Central memory CD8-positive, alpha-beta T cell (primary cell): Measurements from ENCODE around the gene SRC.
A peak's percentile ranks its signal among the peaks of the same experiment; 100 is the strongest.

ENCODE experiments used
- ATAC-seq: fragments of 150-1000 bp; cut with Tn5 transposase; replicated peaks from 2 replicates; pipeline ENCODE4 v1.10.0; 2022; ENCODE audit warnings: mild to moderate bottlenecking, moderate FRiP score, moderate number of reproducible peaks; ENCODE audit not compliant: poor library complexity, severe bottlenecking; ENCODE audit errors: extremely low read depth
- DNase-seq, 2 donors: peaks; one replicate each; pipeline ENCODE4 v3.0.0; 2021; ENCODE audit warnings: low spot score in 2 of 2
- H3K27ac Mint-ChIP-seq: one replicate; pipeline ENCODE4 v1.8.0; 2022; ENCODE audit warnings: low read depth, mild to moderate bottlenecking, moderate library complexity, mixed read lengths
- H3K27me3 Mint-ChIP-seq: one replicate; pipeline ENCODE4 v1.8.0; 2022; ENCODE audit warnings: mixed read lengths
- H3K36me3 Mint-ChIP-seq: one replicate; pipeline ENCODE4 v1.8.0; 2022; ENCODE audit warnings: mild to moderate bottlenecking, moderate library complexity, mixed read lengths; ENCODE audit not compliant: insufficient read depth
- H3K4me1 Mint-ChIP-seq: one replicate; pipeline ENCODE4 v1.8.0; 2022; ENCODE audit warnings: mixed read lengths
- H3K4me3 Mint-ChIP-seq: one replicate; pipeline ENCODE4 v1.8.0; 2022; ENCODE audit warnings: mild to moderate bottlenecking, moderate library complexity, mixed read lengths
- H3K9me3 Mint-ChIP-seq: one replicate; pipeline ENCODE4 v1.8.0; 2022; ENCODE audit warnings: mixed read lengths

Gene SRC

GRCh38 chr20:37308086-37309050 is 37.6 kb upstream of the SRC start:
- Mint-ChIP-seq H3K4me3 (no peak overlapping the region), H3K36me3 (peaks cover 10% of the 10 kb centered on the region)
- ATAC-seq, result no peak

DNA sequence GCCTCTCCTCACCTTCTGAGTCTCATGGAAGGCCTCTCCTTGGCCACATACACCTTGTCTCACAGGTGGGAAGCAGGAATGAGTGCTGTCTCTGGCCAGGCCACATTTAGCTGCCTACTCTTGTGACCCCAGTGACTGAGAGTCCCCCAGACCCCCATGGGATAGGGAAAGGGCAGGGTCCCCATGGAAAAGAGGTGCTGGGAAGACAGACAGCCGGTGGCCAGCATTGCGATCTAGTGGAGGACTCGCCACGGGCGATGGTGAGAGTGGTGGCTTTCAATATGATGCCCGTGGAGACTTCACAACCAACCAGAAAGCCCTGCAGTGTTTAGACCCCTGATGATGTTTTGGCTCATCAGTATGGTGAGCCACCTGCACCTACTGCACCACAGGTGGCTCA is 36.6 kb upstream of the SRC start:
- Mint-ChIP-seq H3K27ac (no peak overlapping the region), H3K4me3 (no peak overlapping the region)
- no peak for ATAC-seq

More at GRCh38 chr20:37308086-37309050, 37.6 kb upstream of the SRC start:
- H3K27me3 Mint-ChIP-seq, result no peaks in the 10 kb centered on the region
- peak overlapping the region; percentile 57 for H3K27ac Mint-ChIP-seq
- no peaks in the 10 kb centered on the region for H3K9me3 Mint-ChIP-seq
- no peak for DNase-seq
- peaks cover 25% of the 10 kb centered on the region for H3K4me1 Mint-ChIP-seq

DNA sequence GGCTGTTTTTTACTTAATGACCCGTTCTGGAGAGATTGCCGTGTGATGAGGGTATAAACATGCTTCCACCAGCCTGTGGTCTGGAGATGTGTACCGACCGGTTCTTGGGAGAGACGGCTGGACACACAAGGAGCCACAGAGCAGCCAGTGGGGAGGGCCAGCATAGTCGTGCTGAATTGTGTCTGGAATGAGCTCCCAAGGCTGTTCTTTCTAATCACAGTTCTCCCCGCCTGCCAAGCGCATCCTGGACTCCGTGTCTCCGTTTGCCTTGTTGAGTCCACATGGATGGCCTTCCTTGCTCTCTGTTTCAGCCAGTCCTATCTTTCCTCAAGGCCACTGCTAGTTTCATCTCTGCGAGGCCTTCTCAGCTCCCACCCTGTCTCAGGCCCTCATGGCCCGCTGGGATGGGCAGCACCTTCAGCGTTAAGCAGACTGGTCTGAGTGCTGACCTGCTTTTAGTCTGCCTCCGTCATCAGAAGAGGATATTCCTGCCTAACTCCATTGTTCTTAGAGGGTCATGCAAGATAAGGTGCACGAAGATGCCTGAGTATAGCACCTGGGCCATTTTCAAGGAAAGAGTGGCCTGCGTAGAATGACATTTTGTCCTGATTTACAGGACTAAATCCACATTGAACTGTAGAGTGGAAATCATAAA is 35.9 kb upstream of the SRC start:
- DNase-seq, result no peak
- Mint-ChIP-seq H3K4me1 (peaks cover 28% of the 10 kb centered on the region), H3K4me3 (no peak overlapping the region), H3K27me3 (no peaks in the 10 kb centered on the region), H3K27ac (no peak overlapping the region), H3K36me3 (peaks cover 12% of the 10 kb centered on the region), H3K9me3 (no peaks in the 10 kb centered on the region)
- no peak for ATAC-seq

More for the DNA sequence above, 36.6 kb upstream of the SRC start:
- Mint-ChIP-seq H3K4me1 (peaks cover 33% of the 10 kb centered on the region), H3K36me3 (peaks cover 9% of the 10 kb centered on the region), H3K27me3 (no peaks in the 10 kb centered on the region), H3K9me3 (no peaks in the 10 kb centered on the region)
- no peak for DNase-seq

DNA sequence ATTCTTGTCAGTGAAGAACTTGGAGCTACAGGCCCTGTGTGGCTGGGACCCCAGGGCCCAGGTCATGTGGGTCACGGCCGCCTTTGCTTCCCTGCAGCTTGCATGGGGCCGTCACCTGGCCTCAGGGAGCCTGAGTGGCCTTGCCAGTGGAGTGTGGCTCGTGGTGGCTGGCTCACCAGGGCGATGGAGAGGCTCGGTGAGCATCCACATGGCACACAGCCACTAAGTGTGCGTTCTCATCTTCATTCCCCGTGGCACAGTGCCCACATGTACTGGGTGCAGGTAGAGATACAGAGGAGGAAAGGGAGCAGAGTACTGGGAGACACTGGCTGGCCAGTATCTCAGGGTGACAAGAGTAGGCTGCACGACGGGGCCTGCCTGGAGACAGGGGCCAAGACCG is 35.0 kb upstream of the SRC start:
- no peak for ATAC-seq
- no peak for DNase-seq
- Mint-ChIP-seq H3K9me3 (no peaks in the 10 kb centered on the region), H3K4me3 (no peak overlapping the region), H3K36me3 (peaks cover 9% of the 10 kb centered on the region), H3K4me1 (peaks cover 36% of the 10 kb centered on the region), H3K27me3 (no peaks in the 10 kb centered on the region), H3K27ac (peak overlapping the region; percentile 44)

DNA sequence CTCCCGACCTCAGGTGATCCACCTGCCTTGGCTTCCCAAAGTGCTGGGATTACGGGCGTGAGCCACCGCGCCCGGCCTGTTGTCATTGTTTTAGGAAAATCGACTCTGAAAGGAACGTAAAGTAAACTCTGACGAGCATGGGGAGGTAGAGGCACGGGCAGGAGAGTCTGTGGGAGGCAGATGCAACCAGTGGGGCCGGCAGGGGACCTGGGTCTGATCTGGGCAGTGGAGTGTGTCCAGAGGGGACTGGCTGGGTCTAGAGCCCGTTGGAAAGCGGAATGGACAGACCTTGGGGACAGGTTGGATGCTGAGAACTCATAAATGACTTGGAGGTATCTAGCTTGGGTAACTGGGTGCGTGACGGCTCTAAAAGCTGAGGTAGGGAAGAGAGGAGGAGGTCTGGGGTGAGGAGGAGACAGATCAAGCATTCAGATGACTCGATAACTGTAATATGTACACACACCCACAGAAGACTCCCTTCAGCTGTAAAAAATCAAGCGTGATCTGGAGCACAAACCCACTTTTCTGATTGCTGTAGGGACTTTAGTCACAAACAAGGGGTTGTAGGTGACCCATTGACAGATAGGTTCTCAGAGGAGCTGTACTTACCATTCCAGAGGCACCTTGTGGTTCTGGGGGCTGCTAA is 34.1 kb upstream of the SRC start:
- H3K27me3 Mint-ChIP-seq, result no peaks in the 10 kb centered on the region
- H3K27ac Mint-ChIP-seq, result no peak overlapping the region
- ATAC-seq (no peak), DNase-seq (no peak)
- H3K4me1 Mint-ChIP-seq, result peaks cover 45% of the 10 kb centered on the region
- no peak overlapping the region for H3K4me3 Mint-ChIP-seq
- H3K36me3 Mint-ChIP-seq, result peaks cover 11% of the 10 kb centered on the region
- no peaks in the 10 kb centered on the region for H3K9me3 Mint-ChIP-seq

DNA sequence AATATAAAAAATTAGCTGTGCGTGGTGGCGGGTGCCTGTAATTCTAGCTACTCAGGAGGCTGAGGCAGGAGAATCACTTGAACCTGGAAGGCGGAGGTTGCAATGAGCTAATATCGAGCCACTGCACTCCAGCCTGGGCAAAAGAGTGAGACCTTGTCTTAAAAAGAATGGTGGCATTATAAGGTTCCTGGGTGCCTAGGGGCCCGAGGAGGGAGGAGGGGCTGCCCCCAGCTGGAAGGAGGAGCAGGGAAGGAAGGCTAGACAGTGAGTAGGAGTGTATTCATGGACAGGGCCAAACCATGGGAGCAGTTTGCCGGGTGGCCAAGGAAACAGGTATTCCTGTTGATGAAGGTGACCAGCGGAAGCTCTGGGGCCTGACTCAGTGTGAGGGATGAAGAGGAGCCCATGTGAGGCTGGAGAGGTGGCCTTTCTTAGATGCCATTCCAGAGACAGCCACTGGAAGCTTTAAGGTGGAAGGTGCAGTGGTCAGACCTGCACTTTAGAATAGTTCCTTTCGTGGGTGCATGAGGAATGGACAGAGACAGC is 32.3 kb upstream of the SRC start:
- ATAC-seq (no peak), DNase-seq (no peak)
- Mint-ChIP-seq H3K36me3 (peaks cover 17% of the 10 kb centered on the region), H3K9me3 (no peaks in the 10 kb centered on the region), H3K27me3 (no peaks in the 10 kb centered on the region), H3K4me1 (peaks cover 47% of the 10 kb centered on the region), H3K27ac (peak overlapping the region; percentile 85), H3K4me3 (no peak overlapping the region)

DNA sequence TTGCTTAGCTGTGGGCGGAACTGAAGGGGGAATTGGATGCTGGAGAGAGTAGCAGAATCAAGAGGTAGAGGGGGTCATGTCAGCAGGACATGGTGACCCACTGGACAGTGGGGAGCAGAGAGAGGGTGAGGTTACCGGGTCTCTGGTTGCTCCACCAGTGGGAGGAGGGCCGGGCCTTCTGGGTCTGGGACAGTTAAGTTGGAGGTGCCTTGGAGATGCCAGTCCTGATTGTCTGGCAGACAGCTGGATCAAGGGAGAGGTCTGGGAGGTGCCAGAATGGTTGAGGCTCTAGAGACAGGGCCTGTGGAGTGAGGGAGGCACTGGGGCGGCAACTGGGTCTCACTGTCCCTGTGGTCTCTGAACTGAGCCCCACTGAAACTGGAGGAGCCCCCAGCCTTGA is 31.8 kb upstream of the SRC start:
- H3K9me3 Mint-ChIP-seq, result no peaks in the 10 kb centered on the region
- peaks cover 17% of the 10 kb centered on the region for H3K36me3 Mint-ChIP-seq
- DNase-seq (no peak), ATAC-seq (no peak)
- H3K27me3 Mint-ChIP-seq, result no peaks in the 10 kb centered on the region
- peak overlapping the region; percentile 85 for H3K27ac Mint-ChIP-seq
- H3K4me1 Mint-ChIP-seq, result peaks cover 42% of the 10 kb centered on the region
- no peak overlapping the region for H3K4me3 Mint-ChIP-seq

GRCh38 chr20:37314617-37315016 is 31.3 kb upstream of the SRC start:
- Mint-ChIP-seq H3K4me1 (peaks cover 40% of the 10 kb centered on the region), H3K27me3 (no peaks in the 10 kb centered on the region), H3K9me3 (no peaks in the 10 kb centered on the region), H3K4me3 (no peak overlapping the region), H3K27ac (peak overlapping the region; percentile 85), H3K36me3 (peaks cover 17% of the 10 kb centered on the region)
- no peak for DNase-seq
- no peak for ATAC-seq

DNA sequence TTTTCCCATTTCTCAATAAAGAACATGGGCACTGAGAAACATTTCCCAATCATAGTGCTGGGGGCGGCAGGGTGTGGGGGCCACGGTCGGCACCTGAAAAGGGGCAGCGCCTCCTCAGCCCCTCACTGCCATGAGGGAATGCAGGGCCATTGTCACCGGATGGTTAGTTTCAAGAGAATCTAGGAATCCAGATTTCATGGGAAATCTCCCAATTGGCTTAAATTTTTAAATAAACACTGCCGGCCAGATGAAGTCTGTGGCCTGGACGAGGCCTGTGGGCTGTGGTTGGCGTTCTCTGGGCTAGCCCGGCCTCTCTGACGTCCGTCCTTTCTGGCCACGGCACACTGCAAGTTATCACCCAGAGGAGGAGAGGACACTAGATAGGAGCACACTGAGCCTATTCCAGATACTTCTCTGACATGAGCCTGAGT is 30.9 kb upstream of the SRC start:
- Mint-ChIP-seq H3K27me3 (no peaks in the 10 kb centered on the region), H3K9me3 (no peaks in the 10 kb centered on the region), H3K27ac (peak overlapping the region; percentile 85), H3K4me3 (no peak overlapping the region), H3K36me3 (peaks cover 17% of the 10 kb centered on the region), H3K4me1 (peaks cover 37% of the 10 kb centered on the region)
- no peak for DNase-seq
- no peak for ATAC-seq

DNA sequence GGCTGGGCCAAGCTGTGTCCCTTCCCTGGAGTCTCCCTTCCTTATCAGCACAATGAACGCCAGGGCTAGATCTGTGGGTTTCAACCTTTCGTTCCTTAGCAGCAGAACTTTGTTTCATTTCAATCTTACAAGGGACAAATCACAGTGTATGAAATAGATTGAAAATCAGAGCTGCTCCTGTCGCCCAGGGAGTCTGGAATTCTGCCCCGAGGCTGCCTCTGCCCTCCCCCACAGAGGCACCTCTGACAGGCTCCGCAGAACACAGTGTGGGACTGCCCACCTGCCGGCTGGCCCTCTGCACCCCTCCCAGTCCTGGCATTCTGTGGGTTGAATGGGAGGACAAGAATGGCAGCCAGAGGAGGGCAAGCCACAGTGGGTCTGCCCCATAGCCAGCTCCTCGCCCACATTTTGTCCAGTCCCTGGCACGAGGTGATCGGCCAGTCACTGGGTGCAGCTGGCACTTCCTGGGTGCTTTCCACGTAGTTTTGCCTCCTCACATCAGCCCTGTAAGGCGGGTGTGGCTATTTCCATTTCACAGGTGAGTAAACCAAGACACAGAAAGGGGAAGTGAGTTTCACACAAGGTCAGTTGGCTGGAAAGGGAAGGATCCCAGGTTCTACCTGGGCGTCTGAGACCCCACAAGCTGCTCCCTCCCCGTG is 30.4 kb upstream of the SRC start:
- H3K9me3 Mint-ChIP-seq, result no peaks in the 10 kb centered on the region
- H3K4me3 Mint-ChIP-seq, result no peak overlapping the region
- ATAC-seq (no peak), DNase-seq (no peak)
- H3K27me3 Mint-ChIP-seq, result no peaks in the 10 kb centered on the region
- peaks cover 34% of the 10 kb centered on the region for H3K4me1 Mint-ChIP-seq
- peak overlapping the region; percentile 60 for H3K27ac Mint-ChIP-seq
- H3K36me3 Mint-ChIP-seq, result peaks cover 15% of the 10 kb centered on the region

DNA sequence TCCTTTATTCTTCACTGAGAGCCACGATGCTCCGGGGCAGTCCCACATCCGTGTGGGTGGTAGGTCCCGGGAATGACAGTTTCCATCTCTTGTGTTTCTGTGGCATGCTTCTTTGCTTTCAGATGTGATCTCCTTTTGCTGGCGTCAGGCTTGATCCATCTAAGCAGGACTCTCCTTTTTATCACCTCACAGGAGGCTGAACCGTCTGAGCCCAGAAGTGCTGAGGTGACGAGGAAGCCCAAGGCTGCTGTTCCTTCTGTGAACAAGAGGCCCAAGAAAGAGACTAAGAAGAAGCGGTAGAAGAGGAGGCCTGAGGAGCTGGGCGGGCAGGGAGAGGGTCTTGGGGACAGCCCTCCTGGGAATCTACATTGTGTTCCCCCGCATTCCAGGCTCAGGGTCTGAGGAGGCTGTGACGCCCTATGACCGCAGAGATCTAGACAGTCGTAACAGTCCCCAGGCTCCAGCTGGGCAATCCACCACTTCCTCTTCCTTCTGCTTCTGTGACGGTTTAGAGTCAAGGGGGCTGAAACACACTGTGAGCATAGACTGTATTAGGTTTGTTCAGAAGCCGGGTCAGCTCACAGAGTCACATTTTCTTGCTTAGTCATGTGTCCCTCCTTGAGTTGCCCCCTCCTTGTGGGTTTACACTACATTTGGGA is 29.7 kb upstream of the SRC start:
- peak overlapping the region; percentile 60 for H3K27ac Mint-ChIP-seq
- H3K4me1 Mint-ChIP-seq, result peaks cover 34% of the 10 kb centered on the region
- H3K4me3 Mint-ChIP-seq, result no peak overlapping the region
- no peaks in the 10 kb centered on the region for H3K9me3 Mint-ChIP-seq
- H3K36me3 Mint-ChIP-seq, result peaks cover 15% of the 10 kb centered on the region
- ATAC-seq (peak; percentile 86), DNase-seq (no peak)
- no peaks in the 10 kb centered on the region for H3K27me3 Mint-ChIP-seq

DNA sequence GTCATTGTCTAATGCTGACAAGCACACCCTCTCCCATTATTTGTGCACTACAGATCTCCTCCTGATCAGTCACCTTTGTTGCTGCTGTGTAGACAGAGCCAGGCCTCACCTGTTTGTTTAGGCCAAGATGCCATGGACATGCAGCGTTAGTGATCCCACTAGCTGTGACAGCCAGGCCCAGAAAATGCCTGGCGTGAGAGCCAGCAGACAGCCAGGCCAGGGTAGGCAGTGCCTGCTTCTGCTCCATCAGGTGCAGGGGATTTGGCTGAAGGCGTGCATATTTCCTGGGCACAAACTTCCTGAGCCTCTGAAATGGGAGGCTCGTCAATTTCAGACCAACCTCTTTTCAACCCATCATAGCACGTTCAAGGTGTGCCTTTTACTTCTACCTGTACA is 29.2 kb upstream of the SRC start:
- H3K27me3 Mint-ChIP-seq, result no peaks in the 10 kb centered on the region
- DNase-seq (no peak), ATAC-seq (no peak)
- H3K4me1 Mint-ChIP-seq, result peaks cover 31% of the 10 kb centered on the region
- peaks cover 15% of the 10 kb centered on the region for H3K36me3 Mint-ChIP-seq
- H3K4me3 Mint-ChIP-seq, result no peak overlapping the region
- no peaks in the 10 kb centered on the region for H3K9me3 Mint-ChIP-seq
- peak overlapping the region; percentile 60 for H3K27ac Mint-ChIP-seq
